ENCODE results near the gene SCP2.

DNA sequence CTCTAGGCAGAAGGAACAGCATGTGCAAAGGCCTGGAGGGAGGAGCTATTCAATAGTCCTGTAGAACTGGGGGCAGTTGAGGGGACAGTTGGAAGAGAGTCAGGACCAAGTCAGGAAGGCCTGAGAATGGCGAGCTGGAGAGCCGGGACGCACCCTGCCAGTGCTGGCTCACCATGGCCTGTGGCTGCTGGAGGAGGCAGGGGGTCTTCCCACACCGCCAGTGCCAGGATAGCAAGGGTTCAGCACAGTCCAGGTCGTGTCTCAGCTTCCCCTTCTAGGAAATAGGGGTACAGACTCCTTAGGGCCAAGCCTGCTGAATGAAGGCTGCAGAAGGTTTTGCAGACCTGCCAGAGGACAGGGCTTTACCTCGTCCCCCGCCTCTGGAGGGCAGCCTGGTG, 142.2 kb downstream of the SCP2 start:
- TF ChIP-seq TCF4 (CRISPR knock-in tag; IDR thresholded peaks at IDR 0.05; ENCODE audit: borderline replicate concordance) (no peak), ZC3H10 (CRISPR knock-in tag; IDR thresholded peaks at IDR 0.05) (no peak), ZFP30 (CRISPR knock-in tag; IDR thresholded peaks at IDR 0.05) (no peak), ZNF8 (CRISPR knock-in tag; IDR thresholded peaks at IDR 0.05) (no peak), CSDC2 (CRISPR knock-in tag; IDR thresholded peaks at IDR 0.05) (no peak), ZFP3 (CRISPR knock-in tag; IDR thresholded peaks at IDR 0.05) (no peak)
- TF ChIP-seq, protein P1, sequence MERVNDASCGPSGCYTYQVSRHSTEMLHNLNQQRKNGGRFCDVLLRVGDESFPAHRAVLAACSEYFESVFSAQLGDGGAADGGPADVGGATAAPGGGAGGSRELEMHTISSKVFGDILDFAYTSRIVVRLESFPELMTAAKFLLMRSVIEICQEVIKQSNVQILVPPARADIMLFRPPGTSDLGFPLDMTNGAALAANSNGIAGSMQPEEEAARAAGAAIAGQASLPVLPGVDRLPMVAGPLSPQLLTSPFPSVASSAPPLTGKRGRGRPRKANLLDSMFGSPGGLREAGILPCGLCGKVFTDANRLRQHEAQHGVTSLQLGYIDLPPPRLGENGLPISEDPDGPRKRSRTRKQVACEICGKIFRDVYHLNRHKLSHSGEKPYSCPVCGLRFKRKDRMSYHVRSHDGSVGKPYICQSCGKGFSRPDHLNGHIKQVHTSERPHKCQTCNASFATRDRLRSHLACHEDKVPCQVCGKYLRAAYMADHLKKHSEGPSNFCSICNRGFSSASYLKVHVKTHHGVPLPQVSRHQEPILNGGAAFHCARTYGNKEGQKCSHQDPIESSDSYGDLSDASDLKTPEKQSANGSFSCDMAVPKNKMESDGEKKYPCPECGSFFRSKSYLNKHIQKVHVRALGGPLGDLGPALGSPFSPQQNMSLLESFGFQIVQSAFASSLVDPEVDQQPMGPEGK (CRISPR knock-in tag; IDR thresholded peaks at IDR 0.05; ENCODE audit: borderline replicate concordance): no peak

Data from SK-N-SH treated with all-trans-retinoic acid at 6 μM for 48 hours (cell line).